ENCODE measurements around the gene HOXA13.

Gene HOXA13

GRCh38 chr7:27199849-27200760 is at the start of gene HOXA13:
Gene HOXA13 (minus strand): TSS chr7:27200091. CDS start chr7:27200077, 14 bp downstream.
- H3K36me3 ChIP-seq (ENCODE audit: control insufficient read depth in 2 of 2, insufficient read depth in 1 of 2, low read length in 2 of 2): peaks cover 0 to 4% of the 10 kb centered on the region in 2 experiments; a peak in 2 of 3 replicates
- peak within 1 kb of the TSS; percentile 92 for H3K27ac ChIP-seq (ENCODE audit: extremely low read depth, low read depth, low read length)
- peak within 1 kb of the TSS; percentile 89 for H3K4me3 ChIP-seq (ENCODE audit: low read depth, low read length)
- CTCF ChIA-PET: interaction anchor here (0.7 to 3.0 kb wide), 9 partner anchors 14 to 893 kb away, joined by 3 to 12 read pairs (median 6); no protein-coding TSS in a partner anchor
- H3K9me3 ChIP-seq (ENCODE audit: control insufficient read depth, insufficient read depth, low read depth, low read length): no peaks in the 10 kb centered on the region
- H3K4me1 ChIP-seq (ENCODE audit: control insufficient read depth, insufficient read depth, low read length): peaks cover 12% of the 10 kb centered on the region
- POLR2A ChIA-PET: interaction anchor here (0.8 to 3.7 kb wide), 10 partner anchors 9 to 541 kb away, joined by 3 to 36 read pairs (median 4); partner anchors contain the start of genes HIBADH and HOXA11
- TF ChIP-seq ZNF76 (tag by site-specific recombination; IDR thresholded peaks at IDR 0.05; ENCODE audit: borderline replicate concordance, low read depth) (peak; percentile 70), ZNF398 (tag by site-specific recombination; IDR thresholded peaks at IDR 0.05) (peak; percentile 74), ZNF629 (tag by site-specific recombination; IDR thresholded peaks at IDR 0.05) (no peak), ZBTB48 (tag by site-specific recombination; IDR thresholded peaks at IDR 0.05) (0 out of 2 replicates have a peak, but pooled peaks have one; percentile 35), GLIS1 (tag by site-specific recombination; IDR thresholded peaks at IDR 0.05) (0 out of 2 replicates have a peak, but pooled peaks have one; percentile 8), KLF7 (tag by site-specific recombination; IDR thresholded peaks at IDR 0.05; ENCODE audit: borderline replicate concordance) (peak; percentile 60; the same call in 1 of the 2 replicates), ZBTB17 (tag by site-specific recombination; IDR thresholded peaks at IDR 0.05) (peak; percentile 55; the same call in 1 of the 2 replicates), KLF8 (tag by site-specific recombination; IDR thresholded peaks at IDR 0.05) (peak; percentile 93), ZSCAN4 (tag by site-specific recombination; IDR thresholded peaks at IDR 0.05) (no peak), ZBTB44 (tag by site-specific recombination; IDR thresholded peaks at IDR 0.05) (peak; percentile 50; the same call in 1 of the 2 replicates), KLF9 (tag by site-specific recombination; IDR thresholded peaks at IDR 0.05; ENCODE audit: low read depth) (peak; percentile 72), IKZF3 (tag by site-specific recombination; IDR thresholded peaks at IDR 0.05) (peak; percentile 55), ZNF112 (tag by site-specific recombination; IDR thresholded peaks at IDR 0.05) (no peak), ZBTB21 (tag by site-specific recombination; IDR thresholded peaks at IDR 0.05) (no peak), ZFP37 (tag by site-specific recombination; IDR thresholded peaks at IDR 0.05) (0 out of 2 replicates have a peak, but pooled peaks have one; percentile 30), SP2 (tag by site-specific recombination; IDR thresholded peaks at IDR 0.05) (peak; percentile 51; the same call in 1 of the 2 replicates), ZNF549 (tag by site-specific recombination; IDR thresholded peaks at IDR 0.05) (no peak), ZSCAN18 (tag by site-specific recombination; IDR thresholded peaks at IDR 0.05) (no peak), ZSCAN16 (tag by site-specific recombination; IDR thresholded peaks at IDR 0.05) (no peak), ZFHX2 (tag by site-specific recombination; conservative IDR thresholded peaks at IDR 0.05) (peak; percentile 84), BCL11A (tag by site-specific recombination; IDR thresholded peaks at IDR 0.05; ENCODE audit: low read depth) (peak; percentile 8; the same call in 1 of the 2 replicates), TCF7L2 (IDR thresholded peaks at IDR 0.05; ENCODE audit: borderline replicate concordance, low read depth, low read length) (no peak), PRDM10 (tag by site-specific recombination; IDR thresholded peaks at IDR 0.05) (peak; percentile 80), BCL6B (tag by site-specific recombination; IDR thresholded peaks at IDR 0.05) (peak; percentile 63), ZNF248 (tag by site-specific recombination; IDR thresholded peaks at IDR 0.05) (no peak)
